ENCODE results near the gene ANKFN1. TPM values are rescaled to one million over a fixed set of nuclear protein-coding genes. Genes with fewer than 3 reads are reported as not detected.

Gene ANKFN1
- total RNA-seq, 1 experiment from 2014 or later = not detected

GRCh38 chr17:56206351-56206750, 53.1 kb downstream of the ANKFN1 start:
- no CpG with 5 or more reads among the region's 6 CpGs for WGBS (ENCODE audit: extremely low coverage, insufficient read length, low lambda C conversion rate)

More at GRCh38 chr17:56206351-56206750, 53.1 kb downstream of the ANKFN1 start:
- H3K36me3 Mint-ChIP-seq (ENCODE audit: insufficient read depth in 1 of 3, low read depth in 3 of 3) = peaks cover 0 to 6% (median 0%) of the 10 kb centered on the region in 3 experiments; a peak in 2 of 7 replicates
- H3K79me2 ChIP-seq (ENCODE audit: insufficient read depth, low read length) = no peaks in the 10 kb centered on the region
- H4K91ac ChIP-seq (ENCODE audit: insufficient read length, low read depth, low read length) = no peak overlapping the region
- H3K79me1 ChIP-seq (ENCODE audit: insufficient read depth, low read depth, low read length, poor library complexity, severe bottlenecking) = no peaks in the 10 kb centered on the region
- no peaks in the 10 kb centered on the region for H3K4me1 Mint-ChIP-seq
- H2BK5ac ChIP-seq (ENCODE audit: insufficient read length, low read length) = no peak overlapping the region
- H2BK20ac ChIP-seq (ENCODE audit: low read depth, low read length, poor library complexity, severe bottlenecking) = no peak overlapping the region
- no peak for DNase-seq
- H2AFZ ChIP-seq (ENCODE audit: low read length) = no peak overlapping the region
- H3K9me3 Mint-ChIP-seq = peaks cover 4 to 10% of the 10 kb centered on the region in 2 experiments; a peak in 4 of 5 replicates
- H3K4ac ChIP-seq (ENCODE audit: low read depth, low read length) = no peak overlapping the region
- H4K5ac ChIP-seq (ENCODE audit: insufficient read length, low read depth, low read length) = no peak overlapping the region
- H2AK5ac ChIP-seq (ENCODE audit: insufficient read length, low read length) = no peak overlapping the region
- H3K23me2 ChIP-seq (ENCODE audit: insufficient read length, low read depth, low read length, poor library complexity, severe bottlenecking) = no peaks in the 10 kb centered on the region
- H3K4me2 ChIP-seq (ENCODE audit: insufficient read depth, insufficient read length, low read length) = no peak overlapping the region
- H3K27ac ChIP-seq (ENCODE audit: insufficient read length, low read depth, low read length) = no peak overlapping the region
- no peak overlapping the region for H3K23ac ChIP-seq (ENCODE audit: insufficient read length, low read depth, low read length)
- no peak overlapping the region for H3K9ac ChIP-seq (ENCODE audit: extremely low read depth, insufficient read length, low read length)
- H3K4me3 Mint-ChIP-seq = no peak overlapping the region
- no peak overlapping the region for H3K27ac Mint-ChIP-seq
- H3K14ac ChIP-seq (ENCODE audit: insufficient read depth, low read length) = no peak overlapping the region
- TF ChIP-seq CTCF (conservative IDR thresholded peaks at IDR 0.05) = no peak
- H3T11ph ChIP-seq (ENCODE audit: low read length) = no peak overlapping the region
- H3K4me1 ChIP-seq (ENCODE audit: insufficient read depth, low read length) = no peaks in the 10 kb centered on the region
- no peak overlapping the region for H3K18ac ChIP-seq (ENCODE audit: insufficient read length, low read depth, low read length)
- H3K9me3 ChIP-seq (ENCODE audit: control insufficient read depth, low read depth, low read length) = no peaks in the 10 kb centered on the region
- H2BK15ac ChIP-seq (ENCODE audit: low read depth, low read length) = no peak overlapping the region
- H3K56ac ChIP-seq (ENCODE audit: insufficient read length, low read depth, low read length) = no peak overlapping the region
- H4K8ac ChIP-seq (replicated peaks; ENCODE audit: insufficient read length, low read depth, low read length) = no peak overlapping the region
- H2BK120ac ChIP-seq (ENCODE audit: low read depth, low read length, poor library complexity, severe bottlenecking) = no peak overlapping the region
- no peaks in the 10 kb centered on the region for H3K27me3 ChIP-seq (ENCODE audit: insufficient read depth, low read length)
- no peak overlapping the region for H2BK12ac ChIP-seq (ENCODE audit: insufficient read length, low read depth, low read length)
- H3K27me3 Mint-ChIP-seq (ENCODE audit: low read depth) = no peaks in the 10 kb centered on the region
- no peaks in the 10 kb centered on the region for H4K20me1 ChIP-seq (ENCODE audit: control insufficient read depth, insufficient read depth, insufficient read length)
